Endodermal cell (in vitro differentiated cells): Measurements from ENCODE around the gene TRIM44. TPM values are rescaled to one million over a fixed set of nuclear protein-coding genes. Genes with fewer than 3 reads are reported as not detected.

ENCODE experiments used
- DNase-seq: peaks from one replicate; pipeline ENCODE4 v3.0.0-alpha.2; 2017
- H3K27ac ChIP-seq: 2 replicates; pipeline ENCODE4 v1.5.1; 2013; ENCODE audit warnings: mild to moderate bottlenecking, low read depth, low read length, moderate library complexity
- H3K27me3 ChIP-seq: 2 replicates; pipeline ENCODE4 v1.6.1; 2013; ENCODE audit warnings: mild to moderate bottlenecking, low read length, moderate library complexity; ENCODE audit not compliant: insufficient read depth, control insufficient read depth, poor library complexity, severe bottlenecking
- H3K36me3 ChIP-seq: 2 replicates; pipeline ENCODE4 v1.7.0; 2013; ENCODE audit warnings: mild to moderate bottlenecking, low read length, moderate library complexity; ENCODE audit not compliant: control insufficient read depth, insufficient read depth
- H3K4me1 ChIP-seq: one replicate; pipeline ENCODE4 v1.7.0; 2013; ENCODE audit warnings: low read length; ENCODE audit not compliant: control insufficient read depth, insufficient read depth
- H3K4me3 ChIP-seq: 2 replicates; pipeline ENCODE4 v1.5.1; 2013; ENCODE audit warnings: mild to moderate bottlenecking, low read length, moderate library complexity
- H3K9ac ChIP-seq: 2 replicates; pipeline ENCODE4 v1.6.1; 2013; ENCODE audit warnings: mild to moderate bottlenecking, low read length, moderate library complexity; ENCODE audit not compliant: poor library complexity, severe bottlenecking; ENCODE audit errors: extremely low read depth
- H3K9me3 ChIP-seq: 2 replicates; pipeline ENCODE4 v1.6.1; 2013; ENCODE audit warnings: mild to moderate bottlenecking, low read length, moderate library complexity; ENCODE audit not compliant: control insufficient read depth
- H3K27ac Mint-ChIP-seq: 2 replicates; pipeline ENCODE4 v1.8.0; 2020; ENCODE audit warnings: mixed read lengths
- H3K27me3 Mint-ChIP-seq: 2 replicates; pipeline ENCODE4 v1.8.0; 2021; ENCODE audit warnings: mild to moderate bottlenecking, mixed read lengths; ENCODE audit not compliant: insufficient read depth
- H3K36me3 Mint-ChIP-seq: 2 replicates; pipeline ENCODE4 v1.8.0; 2020; ENCODE audit warnings: low read depth, mixed read lengths
- H3K4me1 Mint-ChIP-seq: 2 replicates; pipeline ENCODE4 v1.8.0; 2020; ENCODE audit warnings: mixed read lengths
- H3K4me3 Mint-ChIP-seq: 2 replicates; pipeline ENCODE4 v1.8.0; 2020; ENCODE audit warnings: mild to moderate bottlenecking, moderate library complexity, mixed read lengths
- H3K9me3 Mint-ChIP-seq: 2 replicates; pipeline ENCODE4 v1.8.0; 2020; ENCODE audit warnings: mild to moderate bottlenecking, mixed read lengths
- WGBS, 2 experiments: methylation state at CpG; one replicate each; pipeline versions ENCODE4 v1.1.5 to v1.1.7; 2013; ENCODE audit warnings: missing lambda C conversion rate in 2 of 2, mixed read lengths in 1 of 2; ENCODE audit not compliant: insufficient coverage in 1 of 2, insufficient read length in 1 of 2; 5-methylcytosine and 5-hydroxymethylcytosine counted together
- total RNA-seq, 2 donors: library from RNA; stranded (reverse); fragmentation: NEBNext Ultra II Directional in 1 of 2; extraction: Animal tissue kit (Norgen Biotek cat#: 25700) in 1 of 2; gene quantifications; 2 replicates in 1 of 2; 3 replicates in 1 of 2; pipeline ENCODE4 v1.2.1, GENCODE V29; 2021
- TF ChIP-seq, protein P1 (sequence below): fragments of 200-600 bp; sonication (generic); conservative IDR thresholded peaks from 2 replicates; pipeline ENCODE4 v1.5.0; 2021; ENCODE audit warnings: antibody characterized with exemption, mild to moderate bottlenecking

The TRIM44 gene
- total RNA-seq, 2 donors from 2014 or later = 48.5 to 63.8 TPM

DNA sequence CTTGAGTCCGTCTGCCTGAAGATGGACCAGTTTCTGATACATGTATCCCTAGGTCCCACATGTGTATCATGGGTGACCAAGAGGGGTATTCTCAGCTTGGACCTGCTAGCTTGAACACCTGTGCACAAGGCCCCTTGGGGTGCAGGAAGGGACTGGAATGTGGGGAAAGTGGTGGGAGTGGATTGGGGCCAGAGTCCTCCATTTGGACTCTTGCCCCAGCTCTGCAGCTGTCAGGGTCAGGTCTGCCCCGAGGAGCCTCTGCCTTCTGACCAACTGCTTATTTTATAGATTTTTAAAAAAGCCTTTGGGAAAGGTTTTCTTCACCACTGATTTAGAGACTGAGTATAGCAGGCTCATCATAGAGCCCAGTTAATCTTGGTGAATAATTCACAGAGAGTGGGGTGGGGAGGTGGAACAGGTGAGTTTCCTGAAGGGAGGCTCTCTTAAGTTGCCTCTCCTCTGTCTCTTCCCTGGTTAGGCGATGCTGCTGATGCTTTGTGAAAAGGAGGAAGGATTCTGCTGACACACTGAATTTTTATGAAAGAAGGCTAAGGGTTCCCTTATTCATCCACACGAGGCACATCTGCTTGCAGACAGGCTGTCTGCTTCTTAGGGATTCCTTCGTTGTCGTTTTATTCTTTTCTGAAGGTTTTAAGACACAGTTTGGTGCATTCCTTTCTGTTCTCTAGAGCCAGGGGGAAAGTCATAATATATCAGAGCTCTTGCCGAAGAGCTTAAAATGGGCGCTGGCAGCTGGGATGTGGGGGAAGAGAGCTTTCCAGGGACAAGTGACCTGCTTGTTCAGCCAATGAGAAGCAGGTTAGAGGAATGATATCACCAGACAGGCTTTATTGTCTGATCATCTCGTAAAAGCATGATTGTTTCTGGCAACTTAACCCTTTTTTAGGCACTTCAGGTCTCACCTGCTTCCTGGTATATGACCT is 19.9 kb downstream of the TRIM44 start:
- H3K36me3 ChIP-seq = peaks cover 4% of the 10 kb centered on the region
- Mint-ChIP-seq H3K4me3 (no peak overlapping the region), H3K27ac (peak overlapping the region; percentile 78), H3K27me3 (no peaks in the 10 kb centered on the region), H3K36me3 (peaks cover 17% of the 10 kb centered on the region), H3K9me3 (no peaks in the 10 kb centered on the region), H3K4me1 (peaks cover 12% of the 10 kb centered on the region)
- no peak for DNase-seq
- 70 to 81% methylated on average over 5 to 9 of the region's 9 CpGs for WGBS, 2 experiments
- H3K4me3 ChIP-seq = no peak overlapping the region
- no peaks in the 10 kb centered on the region for H3K9me3 ChIP-seq
- H3K27ac ChIP-seq = peak overlapping the region; percentile 80
- no peaks in the 10 kb centered on the region for H3K4me1 ChIP-seq
- no peaks in the 10 kb centered on the region for H3K27me3 ChIP-seq
- H3K9ac ChIP-seq = no peak overlapping the region
- TF ChIP-seq, protein P1, sequence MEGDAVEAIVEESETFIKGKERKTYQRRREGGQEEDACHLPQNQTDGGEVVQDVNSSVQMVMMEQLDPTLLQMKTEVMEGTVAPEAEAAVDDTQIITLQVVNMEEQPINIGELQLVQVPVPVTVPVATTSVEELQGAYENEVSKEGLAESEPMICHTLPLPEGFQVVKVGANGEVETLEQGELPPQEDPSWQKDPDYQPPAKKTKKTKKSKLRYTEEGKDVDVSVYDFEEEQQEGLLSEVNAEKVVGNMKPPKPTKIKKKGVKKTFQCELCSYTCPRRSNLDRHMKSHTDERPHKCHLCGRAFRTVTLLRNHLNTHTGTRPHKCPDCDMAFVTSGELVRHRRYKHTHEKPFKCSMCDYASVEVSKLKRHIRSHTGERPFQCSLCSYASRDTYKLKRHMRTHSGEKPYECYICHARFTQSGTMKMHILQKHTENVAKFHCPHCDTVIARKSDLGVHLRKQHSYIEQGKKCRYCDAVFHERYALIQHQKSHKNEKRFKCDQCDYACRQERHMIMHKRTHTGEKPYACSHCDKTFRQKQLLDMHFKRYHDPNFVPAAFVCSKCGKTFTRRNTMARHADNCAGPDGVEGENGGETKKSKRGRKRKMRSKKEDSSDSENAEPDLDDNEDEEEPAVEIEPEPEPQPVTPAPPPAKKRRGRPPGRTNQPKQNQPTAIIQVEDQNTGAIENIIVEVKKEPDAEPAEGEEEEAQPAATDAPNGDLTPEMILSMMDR = no peak

DNA sequence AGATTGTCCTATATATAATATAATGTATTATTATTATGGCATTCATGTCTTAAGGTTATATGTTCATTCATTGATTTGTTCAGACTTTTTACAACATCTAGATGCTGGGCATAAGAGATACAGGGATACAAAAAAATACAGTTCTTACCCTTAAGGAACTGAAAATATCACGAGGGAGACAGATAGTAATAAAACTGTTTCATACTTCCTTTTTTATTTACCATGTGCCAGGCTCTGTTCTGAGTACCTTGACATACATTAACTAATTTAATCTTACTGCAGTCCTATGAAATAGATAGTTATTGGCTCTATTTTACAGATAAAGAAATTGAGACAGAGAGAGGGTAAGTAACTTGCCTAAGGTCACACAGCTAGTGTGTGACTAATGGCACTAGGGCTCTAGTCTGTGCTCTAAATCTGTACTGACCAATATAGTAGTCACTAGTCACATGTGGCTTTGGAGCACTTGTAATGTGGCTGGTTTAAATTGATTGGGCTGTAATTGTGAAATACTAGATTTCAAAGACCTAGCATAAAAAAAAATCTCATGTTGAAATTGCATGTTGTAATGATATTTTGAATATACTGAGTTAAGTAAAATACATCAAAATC is 21.3 kb downstream of the TRIM44 start:
- no peaks in the 10 kb centered on the region for H3K9me3 ChIP-seq
- no peaks in the 10 kb centered on the region for H3K9me3 Mint-ChIP-seq
- TF ChIP-seq, protein P1 = no peak
- H3K27me3 Mint-ChIP-seq = no peaks in the 10 kb centered on the region
- H3K4me3 ChIP-seq = no peak overlapping the region
- no peaks in the 10 kb centered on the region for H3K27me3 ChIP-seq
- WGBS, 2 experiments = 100% methylated on average over 1 of the region's 1 CpG; no CpG with 5 or more reads in 1 of the 2 experiments
- peaks cover 17% of the 10 kb centered on the region for H3K36me3 Mint-ChIP-seq
- no peak for DNase-seq
- no peak overlapping the region for H3K9ac ChIP-seq
- H3K36me3 ChIP-seq = peaks cover 4% of the 10 kb centered on the region
- H3K27ac Mint-ChIP-seq = no peak overlapping the region
- H3K4me1 ChIP-seq = no peaks in the 10 kb centered on the region
- no peak overlapping the region for H3K4me3 Mint-ChIP-seq
- no peak overlapping the region for H3K27ac ChIP-seq
- peaks cover 10% of the 10 kb centered on the region for H3K4me1 Mint-ChIP-seq

DNA sequence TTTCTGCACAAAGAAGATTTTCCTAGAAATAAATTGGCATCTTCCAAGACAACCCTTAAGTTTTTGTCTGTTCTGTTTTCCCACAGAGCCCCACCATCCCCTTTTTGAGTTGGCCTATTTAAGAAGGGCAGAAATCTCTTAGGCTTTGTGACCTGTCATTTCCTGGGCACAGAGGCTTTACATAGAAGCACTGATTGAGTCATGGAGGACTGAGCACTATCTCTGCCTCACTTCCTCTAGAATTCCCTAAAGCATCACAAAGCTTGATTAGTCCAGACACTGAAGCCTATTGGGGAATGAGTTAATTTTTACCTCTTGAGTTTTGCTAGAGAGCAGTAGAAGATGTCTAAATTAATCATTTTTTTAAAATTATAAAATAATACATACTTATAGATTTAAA is 25.4 kb downstream of the TRIM44 start:
- H3K4me3 Mint-ChIP-seq = no peak overlapping the region
- Histone ChIP-seq H3K9me3 (no peaks in the 10 kb centered on the region), H3K9ac (no peak overlapping the region), H3K4me3 (no peak overlapping the region), H3K36me3 (peaks cover 8% of the 10 kb centered on the region), H3K4me1 (peaks cover 4% of the 10 kb centered on the region), H3K27me3 (no peaks in the 10 kb centered on the region), H3K27ac (no peak overlapping the region)
- no peak overlapping the region for H3K27ac Mint-ChIP-seq
- peaks cover 17% of the 10 kb centered on the region for H3K36me3 Mint-ChIP-seq
- TF ChIP-seq, protein P1 = no peak
- peaks cover 20% of the 10 kb centered on the region for H3K4me1 Mint-ChIP-seq
- no peaks in the 10 kb centered on the region for H3K27me3 Mint-ChIP-seq
- no peak for DNase-seq
- no peaks in the 10 kb centered on the region for H3K9me3 Mint-ChIP-seq
